GM10266 (cell line): ENCODE results near the gene NEDD9.

Source experiments
- DNase-seq: peaks from one replicate; pipeline ENCODE4 v3.0.0; 2012; ENCODE audit errors: extremely low spot score
- CTCF ChIP-seq: IDR thresholded peaks from 2 replicates; pipeline ENCODE4 v1.5.1; 2012; ENCODE audit warnings: mild to moderate bottlenecking, low read depth; ENCODE audit not compliant: control insufficient read depth, insufficient read depth; ENCODE audit errors: missing control alignments

Gene NEDD9

GRCh38 chr6:11258260-11259237 lies 26.1 kb upstream of the NEDD9 start:
- DNase-seq: no peak
- no peak for TF ChIP-seq CTCF

GRCh38 chr6:11255610-11256009 lies 23.1 kb upstream of the NEDD9 start:
- TF ChIP-seq CTCF: no peak
- no peak for DNase-seq

- no peak for TF ChIP-seq CTCF
- no peak for DNase-seq
Measured at GRCh38 chr6:11253594-11253993, 21.1 kb upstream of the NEDD9 start.

- no peak for TF ChIP-seq CTCF
- DNase-seq: no peak
Measured at GRCh38 chr6:11251553-11252360, 19.3 kb upstream of the NEDD9 start.

GRCh38 chr6:11250108-11250507 lies 17.6 kb upstream of the NEDD9 start:
- no peak for DNase-seq
- no peak for TF ChIP-seq CTCF

- no peak for TF ChIP-seq CTCF
- no peak for DNase-seq
Measured at GRCh38 chr6:11248974-11249761, 16.7 kb upstream of the NEDD9 start.

- TF ChIP-seq CTCF: no peak
- no peak for DNase-seq
Measured at GRCh38 chr6:11246722-11247121, 14.3 kb upstream of the NEDD9 start.
